PFSK-1 (cell line): ENCODE measurements around the gene C11orf21.

ENCODE experiments used
- SIN3A ChIP-seq: IDR thresholded peaks from 2 replicates; pipeline ENCODE4 v1.6.1; 2012; ENCODE audit warnings: mild to moderate bottlenecking, low read length, moderate library complexity, borderline replicate concordance; ENCODE audit not compliant: insufficient read depth
- TAF1 ChIP-seq: IDR thresholded peaks from 2 replicates; pipeline ENCODE4 v1.6.1; 2012; ENCODE audit warnings: low read length, control low read depth, borderline replicate concordance; ENCODE audit not compliant: insufficient read depth
- TF ChIP-seq, protein P1 (sequence below), 2 experiments: IDR thresholded peaks; 2 replicates each; pipeline versions ENCODE4 v1.6.1 to v1.8.0; 2011 to 2012; ENCODE audit warnings: low read depth in 2 of 2, low read length in 2 of 2, control low read depth in 1 of 2, inconsistent platforms in 1 of 2, mild to moderate bottlenecking in 1 of 2, moderate library complexity in 1 of 2; ENCODE audit not compliant: insufficient read depth in 1 of 2

DNA sequence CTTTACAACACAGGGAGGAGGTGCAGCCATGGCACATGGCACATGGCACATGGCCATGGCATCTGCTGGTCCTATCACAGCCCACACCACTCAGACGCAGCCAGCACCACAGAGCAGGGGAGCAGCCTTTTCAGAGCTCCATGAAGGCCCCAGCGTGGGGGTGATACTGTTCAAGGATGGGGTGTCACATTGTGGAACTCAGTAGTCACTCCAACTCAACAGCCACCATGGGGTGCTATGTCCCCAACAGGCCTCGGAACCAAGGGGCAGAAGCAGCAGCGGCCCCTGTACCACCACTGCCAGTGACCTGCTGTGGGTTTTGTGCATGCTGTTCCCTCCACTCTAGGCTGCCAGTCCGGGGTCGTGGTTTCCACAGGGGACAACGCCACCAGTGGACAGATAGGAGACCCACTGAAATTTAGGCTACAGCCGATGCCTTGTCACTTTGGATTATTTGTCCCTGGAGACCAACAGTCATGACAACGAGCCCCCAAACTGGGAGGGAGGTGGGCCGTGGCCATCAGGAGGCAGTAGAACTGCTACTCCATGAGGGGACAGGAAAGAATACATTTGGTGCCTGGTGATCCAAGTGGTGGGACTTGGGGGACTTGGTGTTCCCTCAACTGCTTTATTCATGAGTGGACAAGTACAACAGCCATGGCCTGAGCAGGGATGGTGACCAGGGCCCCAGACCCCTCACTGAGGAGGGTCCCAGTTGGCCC is 45.0 kb upstream of the C11orf21 start:
- TF ChIP-seq TAF1 (no peak), SIN3A (no peak)
- TF ChIP-seq, protein P1, sequence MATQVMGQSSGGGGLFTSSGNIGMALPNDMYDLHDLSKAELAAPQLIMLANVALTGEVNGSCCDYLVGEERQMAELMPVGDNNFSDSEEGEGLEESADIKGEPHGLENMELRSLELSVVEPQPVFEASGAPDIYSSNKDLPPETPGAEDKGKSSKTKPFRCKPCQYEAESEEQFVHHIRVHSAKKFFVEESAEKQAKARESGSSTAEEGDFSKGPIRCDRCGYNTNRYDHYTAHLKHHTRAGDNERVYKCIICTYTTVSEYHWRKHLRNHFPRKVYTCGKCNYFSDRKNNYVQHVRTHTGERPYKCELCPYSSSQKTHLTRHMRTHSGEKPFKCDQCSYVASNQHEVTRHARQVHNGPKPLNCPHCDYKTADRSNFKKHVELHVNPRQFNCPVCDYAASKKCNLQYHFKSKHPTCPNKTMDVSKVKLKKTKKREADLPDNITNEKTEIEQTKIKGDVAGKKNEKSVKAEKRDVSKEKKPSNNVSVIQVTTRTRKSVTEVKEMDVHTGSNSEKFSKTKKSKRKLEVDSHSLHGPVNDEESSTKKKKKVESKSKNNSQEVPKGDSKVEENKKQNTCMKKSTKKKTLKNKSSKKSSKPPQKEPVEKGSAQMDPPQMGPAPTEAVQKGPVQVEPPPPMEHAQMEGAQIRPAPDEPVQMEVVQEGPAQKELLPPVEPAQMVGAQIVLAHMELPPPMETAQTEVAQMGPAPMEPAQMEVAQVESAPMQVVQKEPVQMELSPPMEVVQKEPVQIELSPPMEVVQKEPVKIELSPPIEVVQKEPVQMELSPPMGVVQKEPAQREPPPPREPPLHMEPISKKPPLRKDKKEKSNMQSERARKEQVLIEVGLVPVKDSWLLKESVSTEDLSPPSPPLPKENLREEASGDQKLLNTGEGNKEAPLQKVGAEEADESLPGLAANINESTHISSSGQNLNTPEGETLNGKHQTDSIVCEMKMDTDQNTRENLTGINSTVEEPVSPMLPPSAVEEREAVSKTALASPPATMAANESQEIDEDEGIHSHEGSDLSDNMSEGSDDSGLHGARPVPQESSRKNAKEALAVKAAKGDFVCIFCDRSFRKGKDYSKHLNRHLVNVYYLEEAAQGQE (IDR thresholded peaks at IDR 0.05; ENCODE audit: insufficient read depth in 1 of 2, low read depth in 2 of 2, low read length in 2 of 2): no peak
